GM19035 (cell line): Measurements from ENCODE around the gene CCL15.
"Not testable (repeated sequence)": the region's sequence is repeated elsewhere in the genome, so short reads cannot be mapped to it uniquely, and the experiment has no call there.

Experiments used
- ATAC-seq: cut with Tn5 transposase; IDR thresholded peaks from one replicate; pipeline ENCODE4 v1.9.1; 2021; ENCODE audit not compliant: unreplicated experiment

Gene CCL15, protein sequence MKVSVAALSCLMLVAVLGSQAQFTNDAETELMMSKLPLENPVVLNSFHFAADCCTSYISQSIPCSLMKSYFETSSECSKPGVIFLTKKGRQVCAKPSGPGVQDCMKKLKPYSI

DNA sequence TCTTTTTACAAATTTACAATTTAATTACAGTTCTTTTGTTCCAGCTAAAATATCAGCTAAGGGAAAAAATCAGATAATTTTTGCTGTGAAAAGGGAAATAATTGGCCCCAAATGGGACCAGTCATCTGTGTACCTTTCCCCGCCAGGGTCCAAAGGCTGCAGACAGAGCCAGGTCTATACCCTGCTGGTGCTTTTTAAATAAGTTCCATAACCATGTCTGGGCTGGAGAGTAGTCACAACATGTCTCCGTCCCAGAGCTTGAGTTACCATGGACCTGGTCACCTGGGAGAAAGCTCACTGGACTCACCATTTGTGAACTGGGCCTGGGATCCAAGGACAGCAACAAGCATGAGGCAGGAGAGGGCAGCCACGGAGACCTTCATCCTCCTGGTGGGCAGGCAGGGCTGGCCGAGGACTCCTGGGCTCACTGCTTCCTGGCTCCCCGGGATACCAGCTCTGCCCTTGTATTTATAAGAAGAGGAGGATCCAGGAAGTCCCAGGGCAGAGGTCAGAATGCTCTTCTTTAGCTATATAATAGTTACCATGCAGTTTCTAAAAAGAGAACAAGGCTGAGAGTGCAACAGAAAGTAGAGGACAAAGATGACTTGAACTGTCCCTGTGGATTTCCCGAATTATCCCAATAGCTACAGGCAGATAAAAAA is at the start of gene CCL15:
Gene CCL15, minus strand, starts transcription at position 444 of the 662 bp plus-strand sequence. Its CDS starts 61 bp downstream, at position 383.
- no peak for ATAC-seq

DNA sequence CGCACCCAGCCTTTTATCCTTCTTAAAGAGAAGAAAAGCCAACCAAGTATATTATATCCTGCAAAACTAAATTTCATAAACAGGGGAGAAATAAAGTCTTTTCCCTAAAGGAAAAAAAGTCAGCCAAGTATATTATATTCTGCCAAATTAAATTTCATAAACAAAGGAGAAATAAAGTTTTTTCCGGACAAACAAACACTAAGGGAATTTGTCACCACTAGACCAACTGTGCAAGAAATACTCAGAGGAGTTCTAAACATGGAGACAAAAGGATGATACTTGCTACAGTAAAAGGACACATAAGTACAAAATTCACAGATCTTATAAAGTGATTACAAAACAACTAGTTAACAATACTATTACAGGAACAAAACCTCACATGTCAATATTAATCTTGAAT is 48.3 kb upstream of the CCL15 start:
- ATAC-seq, result no peak

DNA sequence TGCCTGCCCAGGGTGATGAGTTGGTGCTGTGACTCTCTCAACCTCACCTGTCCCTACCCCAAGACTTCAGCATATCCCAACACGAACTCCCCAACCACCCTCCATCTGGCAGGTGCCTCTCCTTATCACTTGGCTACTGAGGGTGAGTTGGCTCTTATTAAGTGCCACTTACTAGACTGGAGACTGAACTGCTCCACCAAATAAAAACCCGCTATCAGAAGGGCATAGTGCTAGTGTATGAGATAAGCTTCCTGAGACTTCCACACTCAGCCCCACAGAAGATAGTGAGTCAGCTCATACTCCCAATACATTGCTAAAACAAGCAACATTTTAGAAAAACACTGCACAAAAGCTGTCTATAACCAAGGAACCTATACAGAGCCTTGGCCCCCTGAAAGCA is 46.7 kb upstream of the CCL15 start:
- ATAC-seq, result no peak

DNA sequence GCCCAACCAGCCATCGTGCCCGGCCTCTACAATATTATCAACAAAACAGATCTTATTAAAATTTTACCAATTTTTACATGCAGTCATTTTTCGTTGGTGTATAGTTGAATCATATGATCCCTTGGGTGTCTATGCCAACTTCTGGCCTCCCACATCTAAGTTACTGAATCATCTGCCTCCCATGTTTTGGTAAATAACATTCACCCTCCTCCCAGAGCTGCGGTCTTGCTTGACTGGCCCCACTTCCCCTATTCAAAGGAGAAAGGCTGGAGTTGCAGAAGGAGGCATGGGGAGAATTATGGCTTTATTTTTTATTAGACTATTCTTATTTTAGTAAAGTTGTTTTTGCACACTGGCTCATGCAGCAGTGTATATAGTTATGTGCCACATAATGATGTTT is 34.9 kb upstream of the CCL15 start:
- no peak for ATAC-seq

DNA sequence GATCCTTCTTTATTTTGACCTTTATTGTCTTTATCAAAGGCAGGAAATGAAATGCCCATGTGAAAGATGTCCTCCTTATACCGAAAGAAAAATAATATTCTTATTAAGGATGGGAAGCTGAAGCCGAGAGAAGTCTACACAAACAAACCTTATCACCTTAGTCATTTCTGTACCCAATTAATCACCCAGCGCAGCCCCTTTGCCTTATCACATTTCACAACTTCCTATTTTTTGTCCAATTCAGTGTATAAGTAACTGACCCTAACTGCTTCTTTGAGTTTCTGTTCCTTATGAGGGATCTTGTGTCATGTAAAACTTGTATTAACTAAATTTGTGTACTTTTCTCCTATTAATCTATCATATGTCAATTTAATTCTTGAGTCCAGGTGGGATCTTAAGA is 32.8 kb upstream of the CCL15 start:
- no peak for ATAC-seq

DNA sequence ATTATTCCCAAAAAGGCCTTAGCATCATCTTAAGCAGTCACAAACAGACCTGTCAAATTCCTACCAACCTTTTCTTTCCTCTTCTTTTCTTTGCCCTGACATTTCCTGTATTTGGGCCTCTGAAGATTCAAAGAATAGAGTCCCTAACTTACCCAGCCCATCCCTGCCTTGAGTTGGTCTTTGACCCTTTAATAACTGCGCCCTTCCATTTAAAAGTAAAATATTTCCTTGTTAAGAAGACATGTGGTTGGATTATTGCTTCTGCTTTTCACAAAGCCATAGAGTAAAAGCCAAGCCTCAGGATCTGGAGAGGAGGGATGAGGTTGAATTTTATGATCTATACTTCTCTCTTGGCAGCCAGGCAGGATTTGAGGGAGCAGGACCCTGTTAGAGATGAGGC is 29.6 kb upstream of the CCL15 start:
- no peak for ATAC-seq

DNA sequence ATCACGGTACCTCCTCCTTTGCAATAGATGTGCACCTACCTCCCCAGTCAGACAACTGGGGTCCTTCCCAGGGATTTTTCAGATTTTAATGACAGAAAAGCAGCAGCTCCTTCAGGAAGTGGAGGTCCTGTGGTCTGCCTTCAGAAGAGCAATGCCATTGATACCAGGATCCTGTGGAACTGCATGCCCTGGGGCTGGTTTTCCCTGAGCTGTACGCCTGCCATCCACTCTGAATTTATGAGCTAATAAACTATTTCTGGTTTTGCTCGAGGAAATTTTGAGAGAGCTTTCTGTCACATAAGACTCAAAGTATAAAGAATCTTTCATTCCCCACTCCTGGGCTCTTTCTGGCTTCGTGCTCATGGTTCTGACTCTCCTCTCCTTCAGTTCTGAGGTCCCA is 26.4 kb upstream of the CCL15 start:
- no peak for ATAC-seq

DNA sequence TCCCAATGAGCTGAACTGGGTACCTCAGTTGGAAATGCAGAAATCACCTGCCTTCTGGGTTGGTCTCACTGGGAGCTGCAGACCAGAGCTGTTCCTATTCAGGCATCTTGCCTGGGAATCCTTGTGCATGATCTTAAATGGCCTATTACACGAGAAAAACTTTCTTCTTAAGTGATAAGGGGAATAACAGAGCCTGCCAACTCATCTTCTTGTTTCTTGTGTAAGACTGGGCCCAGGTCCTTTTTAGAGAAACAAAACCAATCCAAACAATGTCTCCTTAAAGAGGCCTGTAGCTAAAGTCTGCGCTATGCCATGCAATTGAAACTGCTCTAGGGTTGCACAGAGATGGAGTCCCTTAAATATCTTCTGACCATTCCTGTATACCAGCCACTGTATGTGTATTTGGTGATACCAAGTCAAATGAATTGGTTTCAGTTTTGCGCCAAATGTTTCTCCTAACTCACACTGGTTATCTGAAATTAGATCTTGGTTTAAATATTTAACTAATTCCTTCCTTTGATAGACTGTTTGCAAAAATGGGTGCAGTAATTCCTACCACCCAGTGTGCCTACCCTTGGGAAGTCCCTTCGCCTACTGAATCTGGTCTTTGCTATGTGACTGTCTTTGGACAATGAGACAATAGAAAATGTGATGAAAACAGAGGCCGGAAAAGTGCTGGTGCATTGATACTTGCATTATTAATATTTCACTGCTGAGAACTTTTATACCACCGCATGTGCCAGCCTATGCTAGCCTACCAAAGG is 22.9 kb upstream of the CCL15 start:
- no peak for ATAC-seq

DNA sequence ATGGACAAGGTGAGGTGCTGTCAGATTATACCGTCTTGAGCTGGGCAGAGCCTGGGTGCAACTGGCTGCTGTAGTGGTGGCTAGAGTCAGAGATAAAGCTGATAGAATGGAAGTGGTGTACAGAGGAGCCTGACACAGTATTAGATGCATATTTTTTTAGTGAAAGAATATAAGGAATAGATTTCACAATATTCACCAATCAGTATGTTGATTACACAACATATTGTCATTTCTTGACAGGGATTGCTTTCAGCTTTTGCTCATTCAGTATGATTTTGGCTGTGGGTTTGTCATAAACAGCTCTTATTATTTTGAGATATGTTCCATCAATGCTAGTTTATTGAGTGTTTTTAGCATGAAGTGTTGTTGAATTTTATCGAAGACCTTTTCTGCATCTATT is 18.1 kb upstream of the CCL15 start:
- ATAC-seq, result no peak

DNA sequence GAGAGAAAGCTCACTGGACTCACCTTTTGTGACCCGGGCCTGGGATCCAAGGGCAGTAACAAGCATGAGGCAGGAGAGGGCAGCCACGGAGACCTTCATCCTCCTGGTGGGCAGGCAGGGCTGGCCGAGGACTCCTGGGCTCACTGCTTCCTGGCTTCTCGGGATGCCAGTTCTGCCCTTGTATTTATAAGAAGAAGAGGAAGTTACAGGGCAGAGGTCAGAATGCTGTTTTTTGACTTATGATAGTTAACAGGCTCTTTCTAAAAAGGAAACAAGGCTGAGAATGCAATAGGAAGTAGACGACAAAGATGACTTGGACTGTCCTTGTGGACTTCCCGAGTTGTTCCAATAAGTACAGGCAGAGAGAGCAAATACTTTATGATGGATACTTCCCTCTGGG is 16.4 kb upstream of the CCL15 start, which contains the start of gene CCL23:
Gene CCL23, minus strand, starts transcription at position 174 of the 400 bp plus-strand sequence. Its CDS starts 75 bp downstream, at position 99.
- ATAC-seq, result no peak

DNA sequence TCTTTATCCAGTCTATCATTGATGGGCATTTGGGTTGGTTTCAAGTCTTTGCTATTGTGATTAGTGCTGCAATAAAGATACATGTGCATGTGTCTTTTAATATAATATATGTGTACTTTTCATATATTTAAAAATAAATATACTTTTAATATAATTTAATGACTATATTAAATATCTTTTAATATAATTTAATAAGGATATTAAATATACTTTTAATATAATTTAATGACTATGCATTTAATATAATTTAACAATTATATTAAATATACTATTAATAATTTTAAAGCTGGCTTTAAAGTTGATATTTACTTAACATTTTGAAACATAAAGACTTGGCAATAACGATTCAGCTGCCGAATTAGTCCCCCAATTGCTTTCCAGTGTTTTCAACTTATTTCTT is 15.2 kb upstream of the CCL15 start:
- no peak for ATAC-seq

DNA sequence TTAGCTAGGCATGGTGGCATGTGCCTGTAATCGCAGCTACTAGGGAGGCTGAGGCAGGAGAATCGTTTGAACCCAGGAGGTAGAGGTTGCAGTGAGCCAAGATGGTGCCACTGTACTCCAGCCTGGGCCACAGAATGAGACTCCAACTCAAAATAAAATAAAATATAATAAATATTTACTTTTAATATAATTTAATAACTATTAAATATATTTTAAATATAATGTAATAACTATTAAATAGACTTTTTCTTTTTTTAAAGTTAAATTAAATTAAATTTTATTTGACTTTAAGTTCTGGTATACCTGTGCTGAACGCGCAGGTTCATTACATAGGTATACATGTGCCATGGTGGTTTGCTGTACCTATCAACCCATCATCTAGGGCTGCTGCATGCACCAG is 14.5 kb upstream of the CCL15 start:
- ATAC-seq, result not testable (repeated sequence)

DNA sequence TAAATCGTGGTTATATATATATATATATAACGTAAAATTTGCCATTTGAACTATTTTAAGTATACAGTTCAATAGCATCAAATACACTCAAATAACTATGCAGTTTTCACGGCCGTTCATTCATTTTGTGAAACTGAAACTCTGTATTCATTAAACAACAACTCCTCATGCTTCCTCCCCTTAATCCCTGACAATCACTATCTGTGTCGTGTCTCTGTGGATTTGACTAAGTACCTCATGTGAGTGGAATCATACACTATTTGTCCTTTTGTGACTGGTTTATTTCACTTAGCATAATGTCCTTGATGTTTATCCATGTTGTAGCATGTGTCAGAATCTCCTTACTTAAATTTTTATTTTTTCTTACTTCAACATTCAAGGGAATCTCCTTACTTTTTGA is 13.6 kb upstream of the CCL15 start:
- no peak for ATAC-seq

DNA sequence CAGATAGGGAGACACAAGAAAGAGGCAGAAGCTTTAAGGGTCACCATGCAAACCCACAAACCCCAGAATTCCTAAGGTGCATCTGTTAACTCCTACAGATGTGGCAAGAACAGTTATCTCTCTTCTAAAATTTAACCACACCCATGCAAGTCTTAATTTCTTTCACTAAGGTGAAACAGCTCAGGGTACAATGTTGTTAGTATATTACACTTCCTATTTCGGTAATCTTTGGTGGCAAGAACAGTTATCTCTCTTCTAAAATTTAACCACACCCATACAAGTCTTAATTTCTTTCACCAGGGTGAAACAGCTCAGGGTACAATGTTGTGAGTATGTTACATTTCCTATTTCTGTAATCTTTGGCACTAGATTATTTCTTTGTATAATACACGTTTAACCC is 9.8 kb upstream of the CCL15 start:
- ATAC-seq, result no peak

DNA sequence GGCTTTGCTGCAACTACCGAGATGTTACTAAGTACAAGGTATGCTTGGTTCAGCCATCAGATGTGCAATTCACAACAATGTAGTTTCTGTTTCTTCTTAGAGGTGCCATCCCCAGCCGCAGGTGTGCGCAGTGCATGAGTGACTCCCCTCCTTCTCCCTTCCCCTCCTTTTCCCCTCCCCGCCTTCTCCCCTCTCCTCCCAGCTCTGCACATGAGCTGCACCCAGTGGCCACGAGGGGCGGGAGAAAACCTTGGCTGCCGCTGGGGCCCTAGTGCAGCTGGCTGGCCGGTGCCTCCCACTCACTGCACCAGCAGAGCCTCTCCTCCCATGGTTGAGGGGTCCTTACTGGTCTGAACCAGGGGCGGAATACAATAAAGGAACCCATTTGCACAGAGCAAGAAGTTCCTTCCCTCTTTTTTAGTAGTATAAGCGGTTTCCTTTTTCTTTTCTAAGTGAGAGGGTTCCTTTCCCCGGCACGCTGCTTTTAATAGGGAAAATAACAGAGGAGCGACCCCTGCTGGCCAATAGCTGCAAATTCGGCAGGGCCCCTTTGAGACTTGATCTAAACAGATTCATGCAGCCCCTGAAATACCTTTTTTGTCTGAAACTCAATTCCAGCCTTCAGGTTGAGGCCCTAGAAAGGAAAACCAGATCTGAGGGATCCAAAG is 7.8 kb upstream of the CCL15 start:
- ATAC-seq, result no peak

DNA sequence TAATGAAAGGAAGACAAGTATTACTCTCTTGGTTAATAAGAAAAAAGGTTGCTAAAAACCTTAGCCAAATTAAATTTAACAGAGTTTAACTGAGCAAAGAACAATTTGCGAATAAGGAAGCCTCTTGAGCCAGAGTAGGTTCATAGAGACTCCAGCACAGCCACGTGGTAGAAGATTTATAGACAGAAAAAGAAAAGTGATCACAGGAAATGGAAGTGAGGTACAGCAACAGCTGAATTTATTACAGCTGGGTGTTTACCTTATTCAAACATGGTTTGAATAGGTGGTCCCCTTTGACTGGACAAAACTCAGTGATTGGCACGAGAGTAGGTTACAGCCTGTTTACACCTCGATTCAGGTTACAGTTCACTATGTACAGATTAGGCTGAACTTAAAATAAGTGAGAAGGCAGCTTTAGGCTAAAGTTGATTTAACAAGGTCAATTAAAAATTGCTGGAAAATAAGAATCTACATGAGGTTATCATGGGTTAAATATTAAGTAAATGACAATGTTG is 3.3 kb upstream of the CCL15 start:
- no peak for ATAC-seq

DNA sequence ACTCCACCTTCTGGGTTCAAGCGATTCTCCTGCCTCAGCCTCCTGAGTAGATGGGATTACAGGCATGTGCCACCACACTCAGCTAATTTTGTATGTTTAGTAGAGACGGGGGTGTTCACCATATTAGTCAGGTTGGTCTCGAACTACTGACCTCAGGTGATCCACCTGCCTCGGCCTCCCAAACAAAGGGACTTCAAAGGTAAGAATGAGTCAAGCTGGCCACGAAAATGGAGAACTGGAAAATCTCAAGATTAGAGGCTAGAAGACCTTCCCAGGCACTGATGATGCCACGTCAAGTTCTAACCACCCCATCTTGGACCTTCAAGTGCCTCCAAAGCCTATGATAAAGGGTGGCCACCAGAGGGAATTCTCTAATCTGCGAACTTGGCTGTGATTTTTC is 1.3 kb upstream of the CCL15 start:
- no peak for ATAC-seq

DNA sequence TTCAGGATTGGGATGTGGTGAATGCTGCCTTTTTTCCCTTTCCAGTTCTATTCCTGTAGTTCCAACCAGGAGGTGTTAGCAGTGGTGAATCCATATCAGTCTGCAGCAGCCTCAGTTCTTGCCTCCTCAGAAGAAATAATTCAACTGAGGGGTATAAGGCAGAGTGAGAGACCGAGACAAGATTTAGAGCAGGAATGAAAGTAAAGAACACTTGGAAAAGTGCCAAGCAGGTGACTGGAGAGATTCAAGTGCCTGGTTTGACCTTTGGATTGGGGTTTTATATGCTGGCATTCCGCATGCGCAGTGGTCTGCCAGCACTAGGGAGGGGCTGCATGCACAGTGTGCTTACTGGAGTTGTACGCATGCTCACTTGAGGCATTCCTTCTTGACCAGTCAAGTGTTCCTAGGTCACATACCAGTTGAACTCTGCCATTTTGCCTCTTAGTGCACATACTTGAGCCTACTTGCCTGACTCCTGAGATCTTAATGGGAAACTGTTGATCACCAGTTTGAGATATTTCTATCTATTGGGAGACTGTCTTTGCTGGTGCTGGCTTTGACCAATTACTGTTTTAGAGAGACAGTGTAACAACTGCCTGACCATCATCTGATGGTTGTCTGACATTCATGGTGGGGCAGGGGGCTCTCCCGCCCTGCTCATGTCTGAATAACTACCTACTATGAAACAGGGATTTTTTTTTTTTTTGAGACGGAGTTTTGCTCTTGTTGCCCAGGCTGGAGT is 680 bp upstream of the CCL15 start:
- no peak for ATAC-seq

DNA sequence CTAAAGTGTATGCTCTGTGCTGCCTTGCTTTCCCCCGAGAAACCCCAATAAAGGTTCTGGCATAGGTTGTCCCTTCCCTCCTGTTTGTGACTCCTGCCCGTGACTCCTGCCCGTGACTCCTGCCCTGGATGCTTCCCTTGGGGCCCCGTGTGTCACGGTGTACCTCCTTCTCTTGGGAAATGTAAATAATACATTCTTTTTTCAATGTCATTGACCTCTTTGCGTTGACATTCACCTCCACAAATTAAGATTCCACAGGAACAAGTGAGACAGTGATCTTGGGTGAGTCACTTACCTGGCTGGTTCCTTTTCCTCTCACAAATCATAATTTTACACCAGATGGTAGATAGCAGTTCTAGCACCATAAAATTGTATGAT is 632 bp downstream of the CCL15 start:
- ATAC-seq, result no peak

DNA sequence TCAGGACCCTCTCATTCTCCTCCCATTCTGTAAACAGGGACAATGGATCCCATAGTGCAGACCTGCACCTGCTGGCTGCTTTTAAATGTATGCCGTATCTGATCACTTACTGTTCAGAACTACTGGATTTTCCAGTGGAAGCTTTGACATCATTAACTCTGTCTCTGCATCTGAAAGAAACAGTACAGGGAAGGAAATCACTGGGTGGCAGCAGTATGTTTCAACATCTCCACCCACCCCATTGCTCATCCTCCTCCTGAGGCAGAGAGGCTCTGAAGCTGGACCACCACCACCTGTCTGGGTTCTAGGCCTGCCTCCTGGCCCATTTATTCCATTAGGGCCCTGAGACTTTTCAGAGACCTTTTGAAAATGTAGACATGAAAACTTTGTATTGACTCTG is 2.6 kb downstream of the CCL15 start:
- no peak for ATAC-seq

DNA sequence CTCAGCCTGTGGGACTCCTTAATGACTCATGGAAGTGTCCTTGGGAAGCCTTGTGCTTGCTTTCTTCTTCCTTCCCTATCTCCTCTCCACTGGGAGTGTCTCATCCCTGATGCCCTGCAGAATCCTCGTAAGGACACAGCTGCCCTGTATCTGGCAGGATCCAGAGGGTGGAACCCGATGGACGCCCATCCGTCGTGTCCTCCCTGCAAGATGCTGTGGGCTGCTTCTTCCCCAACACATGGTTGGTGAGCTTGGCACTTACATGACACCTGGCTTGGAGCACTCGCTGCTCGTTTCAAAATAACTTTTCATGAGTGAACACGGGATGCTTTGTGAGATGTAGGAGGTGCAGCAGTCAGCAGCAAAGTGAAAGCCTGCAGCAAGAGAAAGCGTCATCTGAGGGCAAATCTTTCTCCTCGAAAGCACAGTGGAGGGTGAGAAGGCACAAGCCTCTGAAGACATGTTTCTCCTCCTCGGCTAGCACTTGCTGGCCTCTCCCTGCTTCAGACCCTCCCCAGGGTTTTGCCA is 3.3 kb downstream of the CCL15 start:
- ATAC-seq, result no peak
